Panc1 (cell line): ENCODE measurements around the gene GAPVD1. TPM values are rescaled to one million over a fixed set of nuclear protein-coding genes. Genes with fewer than 3 reads are reported as not detected.
"Not testable (repeated sequence)": the region's sequence is repeated elsewhere in the genome, so short reads cannot be mapped to it uniquely, and the experiment has no call there.

Experiments used
- ATAC-seq: fragments of 200-7000 bp; cut with Tn5 transposase; 2 replicates; pipeline ENCODE4 v1.9.1; 2020; ENCODE audit warnings: mild to moderate bottlenecking, moderate library complexity
- BruUV-seq: library from RNA; stranded (reverse); fragments of 400-500 nt; replicated peaks from 2 replicates; lab custom pipeline; 2021; lab: Mats Ljungman, UMichigan
- CTCF ChIA-PET: fragments of 300-600 bp; sonication (Branson Sonifier 250); formaldehyde crosslinking; loops from one replicate; lab custom pipeline; 2022; ENCODE audit warnings: antibody characterized with exemption; lab: Charles Lee
- POLR2A ChIA-PET: fragments of 300-600 bp; sonication (Branson Sonifier 250); formaldehyde crosslinking; loops from one replicate; lab custom pipeline; 2022; ENCODE audit warnings: antibody characterized with exemption; lab: Charles Lee
- DNase-seq: peaks from one replicate; pipeline ENCODE4 v3.0.0-alpha.2; 2010; ENCODE audit warnings: low read depth, low spot score
- H3K27ac ChIP-seq: 2 replicates; pipeline ENCODE4 v1.5.1; 2011; ENCODE audit warnings: mild to moderate bottlenecking, low read length, inconsistent platforms
- H3K27me3 ChIP-seq: fragments of 200-500 bp; sonication (Bioruptor generic); 2 replicates; pipeline ENCODE4 v1.6.0; 2014; ENCODE audit warnings: low read length, inconsistent platforms; ENCODE audit not compliant: control insufficient read depth, insufficient read depth
- H3K36me3 ChIP-seq: fragments of 200-500 bp; sonication (Bioruptor generic); 2 replicates; pipeline ENCODE4 v1.5.1; 2014; ENCODE audit warnings: inconsistent platforms, mild to moderate bottlenecking, low read length, moderate library complexity; ENCODE audit not compliant: control insufficient read depth, insufficient read depth
- H3K4me1 ChIP-seq: 2 replicates; pipeline ENCODE4 v1.5.1; 2011; ENCODE audit warnings: inconsistent platforms, mild to moderate bottlenecking, low read length, moderate library complexity; ENCODE audit not compliant: control insufficient read depth, insufficient read depth
- H3K4me3 ChIP-seq, 2 experiments: 2 replicates each; pipeline ENCODE4 v1.5.1; 2011 to 2012; ENCODE audit warnings: low read depth in 2 of 2, low read length in 2 of 2, mild to moderate bottlenecking in 2 of 2, inconsistent platforms in 1 of 2, moderate library complexity in 1 of 2
- H3K9me3 ChIP-seq: fragments of 200-500 bp; sonication (Bioruptor generic); 2 replicates; pipeline ENCODE4 v1.5.1; 2014; ENCODE audit warnings: low read depth, mild to moderate bottlenecking, inconsistent platforms, low read length, moderate library complexity; ENCODE audit not compliant: control insufficient read depth, insufficient read depth
- POLR2AphosphoS5 ChIP-seq: IDR thresholded peaks from 2 replicates; pipeline ENCODE4 v1.6.1; 2012; ENCODE audit warnings: mild to moderate bottlenecking, low read depth, low read length, moderate library complexity
- SIN3A ChIP-seq: IDR thresholded peaks from 2 replicates; pipeline ENCODE4 v1.6.1; 2012; ENCODE audit warnings: low read depth, mild to moderate bottlenecking, low read length, moderate library complexity, borderline replicate concordance; ENCODE audit not compliant: insufficient read depth
- TCF7L2 ChIP-seq: IDR thresholded peaks from 2 replicates; pipeline ENCODE4 v1.6.1; 2011; ENCODE audit warnings: mild to moderate bottlenecking, low read depth, low read length, inconsistent platforms
- in situ Hi-C: cut with HindIII; loops from 2 replicates; pipeline ENCODE4 v1.10.0; 2016; ENCODE audit warnings: low sequenced_read_pairs, low pct_unique_long_range_greater_than_20kb
- intact Hi-C: fragments of 100-400 bp; cut with micrococcal nuclease; formaldehyde crosslinking; loops from one replicate; pipeline ENCODE4 v1.10.0; 2022; ENCODE audit not compliant: unreplicated experiment
- total RNA-seq: library from RNA; stranded (reverse); gene quantifications from one replicate; pipeline ENCODE4 v1.2.1, GENCODE V29; 2021; ENCODE audit not compliant: unreplicated experiment
- TF ChIP-seq, protein P1 (sequence below), 2 experiments: IDR thresholded peaks; 2 replicates each; pipeline ENCODE4 v1.6.1; 2011 to 2012; ENCODE audit warnings: low read depth in 2 of 2, control low read depth in 1 of 2, low read length in 1 of 2, mild to moderate bottlenecking in 1 of 2, moderate library complexity in 1 of 2; ENCODE audit not compliant: insufficient read depth in 1 of 2
- TF ChIP-seq, protein P2 (sequence below): fragments of 450-650 bp; IDR thresholded peaks from 2 replicates; pipeline ENCODE4 v1.5.1; 2017; ENCODE audit warnings: mild to moderate bottlenecking

The GAPVD1 gene
- total RNA-seq, 1 experiment from 2014 or later: 48.6 TPM

DNA sequence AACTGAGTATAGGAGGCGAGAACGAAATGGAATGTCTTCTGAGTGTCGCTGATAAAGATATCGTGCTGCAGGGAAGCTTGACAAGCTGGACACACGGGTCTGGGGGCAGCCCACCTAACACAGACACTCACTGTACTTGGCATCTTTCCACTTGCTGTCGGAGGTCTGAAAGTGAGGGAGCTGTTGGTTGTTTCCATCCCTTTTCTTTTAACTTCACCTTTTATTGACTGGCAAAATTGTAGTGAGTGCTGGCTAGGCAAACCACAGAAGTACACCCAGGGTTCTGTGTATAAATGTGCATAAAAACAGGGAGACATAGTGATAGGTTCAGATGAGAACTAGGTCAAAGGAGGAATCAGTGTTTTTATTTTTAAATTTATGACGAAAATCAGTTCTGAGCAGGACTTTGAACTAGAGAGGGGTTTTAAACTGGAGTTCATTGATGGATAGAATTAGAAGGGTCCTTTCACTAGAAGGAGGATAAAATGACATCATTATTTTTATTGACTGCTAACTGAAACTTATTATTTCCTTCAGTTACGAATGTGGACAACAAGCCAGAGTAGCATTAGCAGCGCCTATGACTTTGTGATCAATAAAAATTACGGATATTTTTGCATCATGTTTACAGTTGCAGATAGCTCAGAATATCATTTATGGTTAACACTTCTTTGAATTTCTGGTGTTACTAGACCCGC, 817 bp downstream of the GAPVD1 start:
- POLR2A ChIA-PET: no interaction called here
- in situ Hi-C loops: no loop called here

GRCh38 chr9:125264068-125264467, 2.4 kb downstream of the GAPVD1 start:
- ATAC-seq, POLR2A ChIA-PET, H3K4me1 ChIP-seq, H3K36me3 ChIP-seq, BruUV-seq, in situ Hi-C loops, H3K4me3 ChIP-seq, H3K9me3 ChIP-seq, H3K27me3 ChIP-seq, H3K27ac ChIP-seq, DNase-seq, intact Hi-C loops: not testable (repeated sequence)
- CTCF ChIA-PET: interaction anchor here (0.6 kb wide), 1 partner anchor 69 kb away, joined by 3 read pairs; no protein-coding TSS in a partner anchor

More for the DNA sequence above, 817 bp downstream of the GAPVD1 start:
- DNase-seq (no peak), ATAC-seq (no peak)
- no peaks in the 10 kb centered on the region for H3K27me3 ChIP-seq
- intact Hi-C loops: no loop called here
- H3K9me3 ChIP-seq: no peaks in the 10 kb centered on the region
- peaks cover 3% of the 10 kb centered on the region; the same call in 1 of the 2 replicates for H3K36me3 ChIP-seq
- peak overlapping the region; percentile 91 for H3K4me3 ChIP-seq
- peak overlapping the region; percentile 85 for H3K27ac ChIP-seq
- CTCF ChIA-PET: no interaction called here
- peaks cover 11% of the 10 kb centered on the region for H3K4me1 ChIP-seq
- BruUV-seq: TSS peak; percentile 88
- TF ChIP-seq TCF7L2: no peak
- TF ChIP-seq POLR2AphosphoS5: no peak
- TF ChIP-seq, protein P1, sequence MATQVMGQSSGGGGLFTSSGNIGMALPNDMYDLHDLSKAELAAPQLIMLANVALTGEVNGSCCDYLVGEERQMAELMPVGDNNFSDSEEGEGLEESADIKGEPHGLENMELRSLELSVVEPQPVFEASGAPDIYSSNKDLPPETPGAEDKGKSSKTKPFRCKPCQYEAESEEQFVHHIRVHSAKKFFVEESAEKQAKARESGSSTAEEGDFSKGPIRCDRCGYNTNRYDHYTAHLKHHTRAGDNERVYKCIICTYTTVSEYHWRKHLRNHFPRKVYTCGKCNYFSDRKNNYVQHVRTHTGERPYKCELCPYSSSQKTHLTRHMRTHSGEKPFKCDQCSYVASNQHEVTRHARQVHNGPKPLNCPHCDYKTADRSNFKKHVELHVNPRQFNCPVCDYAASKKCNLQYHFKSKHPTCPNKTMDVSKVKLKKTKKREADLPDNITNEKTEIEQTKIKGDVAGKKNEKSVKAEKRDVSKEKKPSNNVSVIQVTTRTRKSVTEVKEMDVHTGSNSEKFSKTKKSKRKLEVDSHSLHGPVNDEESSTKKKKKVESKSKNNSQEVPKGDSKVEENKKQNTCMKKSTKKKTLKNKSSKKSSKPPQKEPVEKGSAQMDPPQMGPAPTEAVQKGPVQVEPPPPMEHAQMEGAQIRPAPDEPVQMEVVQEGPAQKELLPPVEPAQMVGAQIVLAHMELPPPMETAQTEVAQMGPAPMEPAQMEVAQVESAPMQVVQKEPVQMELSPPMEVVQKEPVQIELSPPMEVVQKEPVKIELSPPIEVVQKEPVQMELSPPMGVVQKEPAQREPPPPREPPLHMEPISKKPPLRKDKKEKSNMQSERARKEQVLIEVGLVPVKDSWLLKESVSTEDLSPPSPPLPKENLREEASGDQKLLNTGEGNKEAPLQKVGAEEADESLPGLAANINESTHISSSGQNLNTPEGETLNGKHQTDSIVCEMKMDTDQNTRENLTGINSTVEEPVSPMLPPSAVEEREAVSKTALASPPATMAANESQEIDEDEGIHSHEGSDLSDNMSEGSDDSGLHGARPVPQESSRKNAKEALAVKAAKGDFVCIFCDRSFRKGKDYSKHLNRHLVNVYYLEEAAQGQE (IDR thresholded peaks at IDR 0.05; ENCODE audit: insufficient read depth in 1 of 2, low read depth in 2 of 2, low read length in 1 of 2): no peak
- TF ChIP-seq SIN3A: no peak
- TF ChIP-seq, protein P2, sequence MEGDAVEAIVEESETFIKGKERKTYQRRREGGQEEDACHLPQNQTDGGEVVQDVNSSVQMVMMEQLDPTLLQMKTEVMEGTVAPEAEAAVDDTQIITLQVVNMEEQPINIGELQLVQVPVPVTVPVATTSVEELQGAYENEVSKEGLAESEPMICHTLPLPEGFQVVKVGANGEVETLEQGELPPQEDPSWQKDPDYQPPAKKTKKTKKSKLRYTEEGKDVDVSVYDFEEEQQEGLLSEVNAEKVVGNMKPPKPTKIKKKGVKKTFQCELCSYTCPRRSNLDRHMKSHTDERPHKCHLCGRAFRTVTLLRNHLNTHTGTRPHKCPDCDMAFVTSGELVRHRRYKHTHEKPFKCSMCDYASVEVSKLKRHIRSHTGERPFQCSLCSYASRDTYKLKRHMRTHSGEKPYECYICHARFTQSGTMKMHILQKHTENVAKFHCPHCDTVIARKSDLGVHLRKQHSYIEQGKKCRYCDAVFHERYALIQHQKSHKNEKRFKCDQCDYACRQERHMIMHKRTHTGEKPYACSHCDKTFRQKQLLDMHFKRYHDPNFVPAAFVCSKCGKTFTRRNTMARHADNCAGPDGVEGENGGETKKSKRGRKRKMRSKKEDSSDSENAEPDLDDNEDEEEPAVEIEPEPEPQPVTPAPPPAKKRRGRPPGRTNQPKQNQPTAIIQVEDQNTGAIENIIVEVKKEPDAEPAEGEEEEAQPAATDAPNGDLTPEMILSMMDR: no peak

GRCh38 chr9:125268394-125269013, 6.9 kb downstream of the GAPVD1 start:
- CTCF ChIA-PET: no interaction called here
- in situ Hi-C loops: no loop called here

More at GRCh38 chr9:125268394-125269013, 6.9 kb downstream of the GAPVD1 start:
- Histone ChIP-seq H3K4me1 (peaks cover 10% of the 10 kb centered on the region; the same call in 1 of the 2 replicates), H3K27me3 (no peaks in the 10 kb centered on the region), H3K9me3 (no peaks in the 10 kb centered on the region), H3K27ac (no peak overlapping the region), H3K4me3 (no peak overlapping the region), H3K36me3 (no peaks in the 10 kb centered on the region)
- DNase-seq: no peak
- intact Hi-C loops: no loop called here
- TF ChIP-seq, protein P1 (IDR thresholded peaks at IDR 0.05; ENCODE audit: insufficient read depth in 1 of 2, low read depth in 2 of 2, low read length in 1 of 2): no peak
- TF ChIP-seq, protein P2: no peak
- TF ChIP-seq SIN3A (no peak), POLR2AphosphoS5 (no peak), TCF7L2 (no peak)
- POLR2A ChIA-PET: interaction anchor here (0.6 kb wide), 1 partner anchor 12 kb away, joined by 5 read pairs; no protein-coding TSS in a partner anchor
- BruUV-seq: no TSS peak
- no peak for ATAC-seq
